ENCODE measurements around the gene AGFG1.
A peak's percentile ranks its signal among the peaks of the same experiment; 100 is the strongest.
"Not testable (repeated sequence)": the region's sequence is repeated elsewhere in the genome, so short reads cannot be mapped to it uniquely, and the experiment has no call there.

The AGFG1 gene

GRCh38 chr2:227597036-227597435 is 125.1 kb downstream of the AGFG1 start:
- no peak overlapping the region for H3K27ac ChIP-seq
- no peak for TF ChIP-seq CTCF (conservative IDR thresholded peaks at IDR 0.05)

GRCh38 chr2:227597998-227598397 is 126.0 kb downstream of the AGFG1 start:
- TF ChIP-seq CTCF (conservative IDR thresholded peaks at IDR 0.05) = no peak
- no peak overlapping the region for H3K27ac ChIP-seq

- not testable (repeated sequence) for H3K27ac ChIP-seq
Measured at GRCh38 chr2:227598835-227599503, 127.0 kb downstream of the AGFG1 start, which contains the start of gene SCYGR2. SCYGR2 (plus strand) TSS chr2:227598893; CDS start chr2:227598893, 0 bp downstream.

GRCh38 chr2:227602358-227602757 is 130.4 kb downstream of the AGFG1 start:
- no peak for TF ChIP-seq CTCF (conservative IDR thresholded peaks at IDR 0.05)
- 0 out of 2 replicates have a peak overlapping the region, but pooled peaks have one; percentile 5 for H3K27ac ChIP-seq

GRCh38 chr2:227606476-227606875 is 134.5 kb downstream of the AGFG1 start:
- TF ChIP-seq CTCF (conservative IDR thresholded peaks at IDR 0.05) = no peak
- H3K27ac ChIP-seq = no peak overlapping the region

GRCh38 chr2:227607941-227608340 is 136.0 kb downstream of the AGFG1 start:
- no peak for TF ChIP-seq CTCF (conservative IDR thresholded peaks at IDR 0.05)
- H3K27ac ChIP-seq = no peak overlapping the region

GRCh38 chr2:227608561-227609338 is 136.8 kb downstream of the AGFG1 start:
- no peak overlapping the region for H3K27ac ChIP-seq
- no peak for TF ChIP-seq CTCF (conservative IDR thresholded peaks at IDR 0.05)

GRCh38 chr2:227610123-227610522 is 138.2 kb downstream of the AGFG1 start:
- H3K27ac ChIP-seq = no peak overlapping the region
- no peak for TF ChIP-seq CTCF (conservative IDR thresholded peaks at IDR 0.05)

Measured in VCaP (cell line).